Measurements from ENCODE around the gene DNAH1. TPM values are rescaled to one million over a fixed set of nuclear protein-coding genes. Genes with fewer than 3 reads are reported as not detected.

Gene DNAH1
- total and polyA plus RNA-seq, 4 donors: 4.2 to 12.9 (median 9.9) TPM

- Histone ChIP-seq H3K4me1 (ENCODE audit: control insufficient read depth, insufficient read depth, low read length) (peaks cover 48% of the 10 kb centered on the region), H3K4me3 (ENCODE audit: low read depth, low read length) (no peak overlapping the region), H3K27ac (ENCODE audit: low read depth, low read length) (no peak overlapping the region), H3K27me3 (ENCODE audit: control insufficient read depth, insufficient read depth, low read length) (no peaks in the 10 kb centered on the region), H3K9me3 (ENCODE audit: control insufficient read depth, insufficient read depth, low read length) (no peaks in the 10 kb centered on the region), H3K36me3 (ENCODE audit: control insufficient read depth, insufficient read depth, low read length) (peaks cover 2% of the 10 kb centered on the region)
- 79% methylated on average over 4 of the region's 9 CpGs for WGBS (ENCODE audit: insufficient coverage)
- no peak for DNase-seq (ENCODE audit: low read depth in 4 of 6, low spot score in 6 of 6)
Measured at GRCh38 chr3:52434491-52435115, 118.5 kb downstream of the DNAH1 start.

GRCh38 chr3:52435246-52436101 is 119.4 kb downstream of the DNAH1 start:
- Histone ChIP-seq H3K27ac (ENCODE audit: low read depth, low read length) (no peak overlapping the region), H3K9me3 (ENCODE audit: control insufficient read depth, insufficient read depth, low read length) (no peaks in the 10 kb centered on the region), H3K36me3 (ENCODE audit: control insufficient read depth, insufficient read depth, low read length) (peaks cover 4% of the 10 kb centered on the region), H3K4me3 (ENCODE audit: low read depth, low read length) (no peak overlapping the region), H3K4me1 (ENCODE audit: control insufficient read depth, insufficient read depth, low read length) (peaks cover 43% of the 10 kb centered on the region), H3K27me3 (ENCODE audit: control insufficient read depth, insufficient read depth, low read length) (no peaks in the 10 kb centered on the region)
- no peak for DNase-seq (ENCODE audit: low read depth in 4 of 6, low spot score in 6 of 6)
- WGBS (ENCODE audit: insufficient coverage): 93% methylated on average over 29 of the region's 32 CpGs

- H3K4me1 ChIP-seq (ENCODE audit: control insufficient read depth, insufficient read depth, low read length): peaks cover 46% of the 10 kb centered on the region
- H3K9me3 ChIP-seq (ENCODE audit: control insufficient read depth, insufficient read depth, low read length): no peaks in the 10 kb centered on the region
- H3K4me3 ChIP-seq (ENCODE audit: low read depth, low read length): no peak overlapping the region
- no peaks in the 10 kb centered on the region for H3K27me3 ChIP-seq (ENCODE audit: control insufficient read depth, insufficient read depth, low read length)
- H3K27ac ChIP-seq (ENCODE audit: low read depth, low read length): no peak overlapping the region
- WGBS (ENCODE audit: insufficient coverage): 88% methylated on average over 8 of the region's 13 CpGs
- DNase-seq (ENCODE audit: low read depth in 4 of 6, low spot score in 6 of 6): no peak
- H3K36me3 ChIP-seq (ENCODE audit: control insufficient read depth, insufficient read depth, low read length): peaks cover 6% of the 10 kb centered on the region
Measured at GRCh38 chr3:52436500-52437149, 120.5 kb downstream of the DNAH1 start.

- 95% methylated on average over 15 of the region's 15 CpGs for WGBS (ENCODE audit: insufficient coverage)
- Histone ChIP-seq H3K4me3 (ENCODE audit: low read depth, low read length) (no peak overlapping the region), H3K27me3 (ENCODE audit: control insufficient read depth, insufficient read depth, low read length) (no peaks in the 10 kb centered on the region), H3K36me3 (ENCODE audit: control insufficient read depth, insufficient read depth, low read length) (peaks cover 6% of the 10 kb centered on the region), H3K27ac (ENCODE audit: low read depth, low read length) (no peak overlapping the region), H3K4me1 (ENCODE audit: control insufficient read depth, insufficient read depth, low read length) (peaks cover 45% of the 10 kb centered on the region), H3K9me3 (ENCODE audit: control insufficient read depth, insufficient read depth, low read length) (no peaks in the 10 kb centered on the region)
- DNase-seq (ENCODE audit: low read depth in 4 of 6, low spot score in 6 of 6): no peak
Measured at GRCh38 chr3:52437326-52438103, 121.4 kb downstream of the DNAH1 start.

GRCh38 chr3:52438104-52438376 is 121.9 kb downstream of the DNAH1 start:
- H3K4me3 ChIP-seq (ENCODE audit: low read depth, low read length): no peak overlapping the region
- WGBS (ENCODE audit: insufficient coverage): 82% methylated on average over 5 of the region's 6 CpGs
- no peaks in the 10 kb centered on the region for H3K27me3 ChIP-seq (ENCODE audit: control insufficient read depth, insufficient read depth, low read length)
- no peaks in the 10 kb centered on the region for H3K9me3 ChIP-seq (ENCODE audit: control insufficient read depth, insufficient read depth, low read length)
- no peak for DNase-seq (ENCODE audit: low read depth in 4 of 6, low spot score in 6 of 6)
- no peak overlapping the region for H3K27ac ChIP-seq (ENCODE audit: low read depth, low read length)
- H3K36me3 ChIP-seq (ENCODE audit: control insufficient read depth, insufficient read depth, low read length): peaks cover 6% of the 10 kb centered on the region
- peaks cover 43% of the 10 kb centered on the region for H3K4me1 ChIP-seq (ENCODE audit: control insufficient read depth, insufficient read depth, low read length)

- no peak overlapping the region for H3K4me3 ChIP-seq (ENCODE audit: low read depth, low read length)
- 82% methylated on average over 9 of the region's 9 CpGs for WGBS (ENCODE audit: insufficient coverage)
- H3K4me1 ChIP-seq (ENCODE audit: control insufficient read depth, insufficient read depth, low read length): peaks cover 43% of the 10 kb centered on the region
- peaks cover 6% of the 10 kb centered on the region for H3K36me3 ChIP-seq (ENCODE audit: control insufficient read depth, insufficient read depth, low read length)
- no peak for DNase-seq (ENCODE audit: low read depth in 4 of 6, low spot score in 6 of 6)
- H3K27ac ChIP-seq (ENCODE audit: low read depth, low read length): no peak overlapping the region
- no peaks in the 10 kb centered on the region for H3K27me3 ChIP-seq (ENCODE audit: control insufficient read depth, insufficient read depth, low read length)
- H3K9me3 ChIP-seq (ENCODE audit: control insufficient read depth, insufficient read depth, low read length): no peaks in the 10 kb centered on the region
Measured at GRCh38 chr3:52438579-52439425, 122.7 kb downstream of the DNAH1 start.

- Histone ChIP-seq H3K4me1 (ENCODE audit: control insufficient read depth, insufficient read depth, low read length) (peaks cover 40% of the 10 kb centered on the region), H3K27me3 (ENCODE audit: control insufficient read depth, insufficient read depth, low read length) (no peaks in the 10 kb centered on the region), H3K9me3 (ENCODE audit: control insufficient read depth, insufficient read depth, low read length) (no peaks in the 10 kb centered on the region), H3K4me3 (ENCODE audit: low read depth, low read length) (no peak overlapping the region), H3K27ac (ENCODE audit: low read depth, low read length) (no peak overlapping the region), H3K36me3 (ENCODE audit: control insufficient read depth, insufficient read depth, low read length) (peaks cover 6% of the 10 kb centered on the region)
- DNase-seq (ENCODE audit: low read depth in 4 of 6, low spot score in 6 of 6): no peak
- WGBS (ENCODE audit: insufficient coverage): 88% methylated on average over 11 of the region's 16 CpGs
Measured at GRCh38 chr3:52439426-52440248, 123.5 kb downstream of the DNAH1 start.

GRCh38 chr3:52440249-52440551 is 124.1 kb downstream of the DNAH1 start:
- H3K4me1 ChIP-seq (ENCODE audit: control insufficient read depth, insufficient read depth, low read length): peaks cover 40% of the 10 kb centered on the region
- no peak overlapping the region for H3K4me3 ChIP-seq (ENCODE audit: low read depth, low read length)
- WGBS (ENCODE audit: insufficient coverage): 87% methylated on average over 9 of the region's 12 CpGs
- no peak overlapping the region for H3K27ac ChIP-seq (ENCODE audit: low read depth, low read length)
- no peak for DNase-seq (ENCODE audit: low read depth in 4 of 6, low spot score in 6 of 6)
- H3K9me3 ChIP-seq (ENCODE audit: control insufficient read depth, insufficient read depth, low read length): no peaks in the 10 kb centered on the region
- peaks cover 6% of the 10 kb centered on the region for H3K36me3 ChIP-seq (ENCODE audit: control insufficient read depth, insufficient read depth, low read length)
- H3K27me3 ChIP-seq (ENCODE audit: control insufficient read depth, insufficient read depth, low read length): no peaks in the 10 kb centered on the region
